DND-41 (cell line): ENCODE measurements around the gene PTPRC.
A peak's percentile ranks its signal among the peaks of the same experiment; 100 is the strongest.

Source experiments
- ATAC-seq: fragments of 200-7000 bp; cut with Tn5 transposase; 3 replicates; pipeline ENCODE4 v1.9.1; 2021; ENCODE audit warnings: low read depth; ENCODE audit not compliant: insufficient read depth
- DNase-seq: peaks from one replicate; pipeline ENCODE4 v3.0.0-alpha.2; 2020
- H2AFZ ChIP-seq: 2 replicates; pipeline ENCODE4 v1.6.0; 2012; ENCODE audit warnings: low read depth, low read length
- H3K27ac ChIP-seq: 2 replicates; pipeline ENCODE4 v1.5.1; 2012; ENCODE audit warnings: low read length, inconsistent platforms
- H3K27me3 ChIP-seq: fragments of 200-600 bp; sonication (generic); 2 replicates; pipeline ENCODE4 v1.6.0; 2012; ENCODE audit warnings: low read length, mild to moderate bottlenecking, inconsistent platforms; ENCODE audit not compliant: insufficient read depth, poor library complexity
- H3K36me3 ChIP-seq: 2 replicates; pipeline ENCODE4 v1.5.1; 2012; ENCODE audit warnings: low read length, inconsistent platforms; ENCODE audit not compliant: insufficient read depth
- H3K4me1 ChIP-seq: 2 replicates; pipeline ENCODE4 v1.5.1; 2012; ENCODE audit warnings: mild to moderate bottlenecking, low read length; ENCODE audit not compliant: insufficient read depth
- H3K4me2 ChIP-seq: 2 replicates; pipeline ENCODE4 v1.6.0; 2012; ENCODE audit warnings: mild to moderate bottlenecking, moderate library complexity, low read length, inconsistent platforms; ENCODE audit not compliant: insufficient read depth
- H3K4me3 ChIP-seq, 2 experiments: fragments of 200-600 bp in 1 of 2; shearing (Covaris generic) in 1 of 2; 2 replicates each; pipeline ENCODE4 v1.5.1; 2012 to 2016; ENCODE audit warnings: inconsistent platforms in 2 of 2, low read length in 2 of 2, mild to moderate bottlenecking in 2 of 2, low read depth in 1 of 2, moderate library complexity in 1 of 2
- H3K79me2 ChIP-seq: 2 replicates; pipeline ENCODE4 v1.6.0; 2012; ENCODE audit warnings: low read length, inconsistent platforms; ENCODE audit not compliant: insufficient read depth
- H3K9ac ChIP-seq: 2 replicates; pipeline ENCODE4 v1.6.0; 2012; ENCODE audit warnings: low read depth, mild to moderate bottlenecking, inconsistent platforms, low read length, moderate library complexity
- H3K9me3 ChIP-seq: 2 replicates; pipeline ENCODE4 v1.5.1; 2012; ENCODE audit warnings: low read length, moderate library complexity, mild to moderate bottlenecking, inconsistent platforms; ENCODE audit not compliant: insufficient read depth, severe bottlenecking
- H4K20me1 ChIP-seq: 2 replicates; pipeline ENCODE4 v1.6.0; 2012; ENCODE audit warnings: low read length; ENCODE audit not compliant: insufficient read depth
- CTCF ChIP-seq: IDR thresholded peaks from 2 replicates; pipeline ENCODE4 v1.5.1; 2012; ENCODE audit warnings: borderline replicate concordance, low read length, moderate library complexity, mild to moderate bottlenecking; ENCODE audit not compliant: poor library complexity, severe bottlenecking; ENCODE audit errors: extremely low read depth
- EZH2 ChIP-seq: IDR thresholded peaks from 3 replicates; pipeline ENCODE4 v1.6.1; 2012; ENCODE audit warnings: borderline replicate concordance, low read depth, mild to moderate bottlenecking, moderate library complexity, low read length, inconsistent platforms; ENCODE audit not compliant: severe bottlenecking

PTPRC gene

GRCh38 chr1:198755715-198756114 lies 116.9 kb downstream of the PTPRC start:
- Histone ChIP-seq H3K79me2 (no peaks in the 10 kb centered on the region), H3K9me3 (no peaks in the 10 kb centered on the region), H3K4me3 (no peak overlapping the region), H3K9ac (no peak overlapping the region), H3K4me2 (no peak overlapping the region), H3K4me1 (no peaks in the 10 kb centered on the region), H4K20me1 (no peaks in the 10 kb centered on the region), H3K27ac (no peak overlapping the region), H3K36me3 (peaks cover 39% of the 10 kb centered on the region), H2AFZ (no peak overlapping the region), H3K27me3 (no peaks in the 10 kb centered on the region)
- ATAC-seq, result no peak
- DNase-seq, result no peak
- TF ChIP-seq EZH2 (no peak), CTCF (no peak)

- peaks cover 35% of the 10 kb centered on the region for H3K36me3 ChIP-seq
- no peak overlapping the region for H3K4me2 ChIP-seq
- TF ChIP-seq EZH2 (no peak), CTCF (peak; percentile 46)
- ATAC-seq, result peak; percentile 78; the same call in 2 of the 3 replicates
- no peaks in the 10 kb centered on the region for H3K9me3 ChIP-seq
- H3K79me2 ChIP-seq, result no peaks in the 10 kb centered on the region
- no peak overlapping the region for H3K9ac ChIP-seq
- no peaks in the 10 kb centered on the region for H3K27me3 ChIP-seq
- H3K27ac ChIP-seq, result no peak overlapping the region
- no peak for DNase-seq
- H3K4me1 ChIP-seq, result no peaks in the 10 kb centered on the region
- no peak overlapping the region for H2AFZ ChIP-seq
- H3K4me3 ChIP-seq, result no peak overlapping the region
- no peaks in the 10 kb centered on the region for H4K20me1 ChIP-seq
Measured at GRCh38 chr1:198756470-198756869, 117.6 kb downstream of the PTPRC start.

- Histone ChIP-seq H2AFZ (no peak overlapping the region), H3K4me1 (no peaks in the 10 kb centered on the region), H3K4me2 (no peak overlapping the region), H3K27ac (no peak overlapping the region), H3K36me3 (no peaks in the 10 kb centered on the region), H3K27me3 (no peaks in the 10 kb centered on the region), H3K9me3 (no peaks in the 10 kb centered on the region), H4K20me1 (no peaks in the 10 kb centered on the region), H3K79me2 (no peaks in the 10 kb centered on the region), H3K4me3 (no peak overlapping the region), H3K9ac (no peak overlapping the region)
- ATAC-seq (peak; percentile 33; the same call in 2 of the 3 replicates), DNase-seq (no peak)
- TF ChIP-seq EZH2 (no peak), CTCF (no peak)
Measured at GRCh38 chr1:198761859-198762616, 123.2 kb downstream of the PTPRC start.
